ENCODE measurements around the gene ADRA2B. TPM values are rescaled to one million over a fixed set of nuclear protein-coding genes. Genes with fewer than 3 reads are reported as not detected.

Gene ADRA2B
- total RNA-seq, 1 experiment from 2014 or later = not detected

DNA sequence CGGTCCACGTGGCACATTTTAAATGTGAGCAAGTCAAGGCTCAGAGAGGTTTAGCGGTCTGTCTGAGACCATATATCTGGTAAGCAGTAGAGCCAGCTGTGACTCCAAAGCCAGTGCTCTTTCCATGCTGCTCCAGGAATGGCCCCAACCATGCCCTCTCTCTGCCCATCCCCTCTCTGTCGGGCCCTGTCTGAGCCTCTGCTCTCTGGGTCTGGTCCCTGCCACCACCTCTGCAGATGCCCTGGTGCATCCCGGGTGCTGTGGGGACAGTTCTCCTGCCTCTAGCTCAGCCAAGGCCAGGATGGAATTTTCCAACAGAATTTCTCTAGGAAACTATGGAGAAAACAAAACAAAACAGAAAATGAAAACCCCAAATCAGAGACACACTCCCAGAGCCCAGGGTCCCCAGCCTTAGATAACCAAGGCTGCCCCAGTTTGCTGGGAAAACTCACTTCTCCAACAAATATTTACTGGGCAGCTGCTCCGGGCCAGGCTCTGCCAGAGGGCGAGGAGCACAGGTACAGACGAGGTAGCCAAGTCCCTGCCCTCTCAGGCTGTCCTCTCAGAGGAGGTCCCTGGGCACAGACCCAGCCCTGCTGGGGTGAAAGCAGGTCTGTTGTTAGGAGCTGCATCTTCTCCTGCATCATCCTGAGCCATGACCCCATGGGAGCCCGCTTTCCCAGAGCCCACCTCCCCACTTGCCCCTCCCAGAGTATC lies 9.2 kb downstream of the ADRA2B start:
- Histone ChIP-seq H3K27me3 (replicated peaks; ENCODE audit: insufficient read depth, low read depth, low read length, poor library complexity) (no peaks in the 10 kb centered on the region), H3K9me3 (ENCODE audit: low read depth, low read length, poor library complexity, severe bottlenecking) (no peaks in the 10 kb centered on the region), H3K4me1 (ENCODE audit: insufficient read depth, low read length, poor library complexity, severe bottlenecking) (no peaks in the 10 kb centered on the region), H3K27ac (ENCODE audit: low read depth, low read length, poor library complexity, severe bottlenecking) (no peak overlapping the region), H3K4me3 (ENCODE audit: low read depth, low read length, poor library complexity, severe bottlenecking) (no peak overlapping the region), H3K36me3 (ENCODE audit: insufficient read depth, low read length, poor library complexity, severe bottlenecking) (no peaks in the 10 kb centered on the region)
- DNase-seq (ENCODE audit: low spot score) = no peak
- ChIA-PET POLR2A (ENCODE audit: low non-redundant PET) (no interaction called here), CTCF (no interaction called here)
- no TSS peak for BruUV-seq (replicated peaks)
- TF ChIP-seq EZH2 (IDR thresholded peaks at IDR 0.05; ENCODE audit: borderline replicate concordance, low read depth, low read length, poor library complexity, severe bottlenecking) = no peak
- TF ChIP-seq, protein P1, sequence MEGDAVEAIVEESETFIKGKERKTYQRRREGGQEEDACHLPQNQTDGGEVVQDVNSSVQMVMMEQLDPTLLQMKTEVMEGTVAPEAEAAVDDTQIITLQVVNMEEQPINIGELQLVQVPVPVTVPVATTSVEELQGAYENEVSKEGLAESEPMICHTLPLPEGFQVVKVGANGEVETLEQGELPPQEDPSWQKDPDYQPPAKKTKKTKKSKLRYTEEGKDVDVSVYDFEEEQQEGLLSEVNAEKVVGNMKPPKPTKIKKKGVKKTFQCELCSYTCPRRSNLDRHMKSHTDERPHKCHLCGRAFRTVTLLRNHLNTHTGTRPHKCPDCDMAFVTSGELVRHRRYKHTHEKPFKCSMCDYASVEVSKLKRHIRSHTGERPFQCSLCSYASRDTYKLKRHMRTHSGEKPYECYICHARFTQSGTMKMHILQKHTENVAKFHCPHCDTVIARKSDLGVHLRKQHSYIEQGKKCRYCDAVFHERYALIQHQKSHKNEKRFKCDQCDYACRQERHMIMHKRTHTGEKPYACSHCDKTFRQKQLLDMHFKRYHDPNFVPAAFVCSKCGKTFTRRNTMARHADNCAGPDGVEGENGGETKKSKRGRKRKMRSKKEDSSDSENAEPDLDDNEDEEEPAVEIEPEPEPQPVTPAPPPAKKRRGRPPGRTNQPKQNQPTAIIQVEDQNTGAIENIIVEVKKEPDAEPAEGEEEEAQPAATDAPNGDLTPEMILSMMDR (conservative IDR thresholded peaks at IDR 0.05; ENCODE audit: low read depth, low read length) = no peak
- intact Hi-C loops (cut with micrococcal nuclease; ENCODE audit: unreplicated experiment) = no loop called here

DNA sequence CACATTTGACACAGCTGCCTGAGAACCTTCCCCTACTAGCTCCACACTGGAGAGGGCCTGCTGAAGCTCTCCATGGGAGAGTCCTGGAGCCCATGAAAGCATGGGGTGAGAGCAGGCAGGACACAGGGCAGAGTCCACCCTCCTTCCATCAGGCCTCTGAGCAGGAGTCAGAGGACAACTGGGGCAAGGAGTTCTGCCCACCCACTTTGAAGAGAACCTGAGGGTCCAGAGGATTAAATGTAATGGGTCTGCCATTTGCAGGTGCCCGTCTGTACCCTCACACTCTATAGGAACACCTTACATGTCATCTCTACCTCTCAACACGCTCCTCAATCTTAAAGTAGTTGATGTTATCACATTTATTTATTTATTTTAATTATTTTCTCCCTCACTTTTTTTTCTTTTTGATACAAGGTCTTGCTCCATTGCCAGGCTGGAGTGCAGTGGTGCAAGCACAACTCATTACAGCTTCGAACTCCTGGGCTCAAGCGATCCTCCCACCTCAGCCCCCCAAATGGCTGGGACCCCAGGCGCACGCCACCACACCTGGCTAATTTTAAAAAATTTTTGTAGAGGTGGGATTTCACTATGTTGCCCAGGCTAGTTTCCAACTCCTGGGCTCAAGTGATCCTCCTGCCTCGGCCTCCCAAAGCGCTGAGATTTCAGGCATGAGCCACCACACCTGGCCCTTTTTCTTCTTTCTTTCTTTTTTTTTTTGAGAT lies 10.2 kb downstream of the ADRA2B start:
- Histone ChIP-seq H3K4me1 (ENCODE audit: insufficient read depth, low read length, poor library complexity, severe bottlenecking) (no peaks in the 10 kb centered on the region), H3K27me3 (replicated peaks; ENCODE audit: insufficient read depth, low read depth, low read length, poor library complexity) (no peaks in the 10 kb centered on the region), H3K4me3 (ENCODE audit: low read depth, low read length, poor library complexity, severe bottlenecking) (no peak overlapping the region), H3K36me3 (ENCODE audit: insufficient read depth, low read length, poor library complexity, severe bottlenecking) (no peaks in the 10 kb centered on the region), H3K9me3 (ENCODE audit: low read depth, low read length, poor library complexity, severe bottlenecking) (no peaks in the 10 kb centered on the region), H3K27ac (ENCODE audit: low read depth, low read length, poor library complexity, severe bottlenecking) (no peak overlapping the region)
- BruUV-seq (replicated peaks) = no TSS peak
- intact Hi-C loops (cut with micrococcal nuclease; ENCODE audit: unreplicated experiment) = no loop called here
- ChIA-PET CTCF (no interaction called here), POLR2A (ENCODE audit: low non-redundant PET) (no interaction called here)
- no peak for DNase-seq (ENCODE audit: low spot score)
- TF ChIP-seq, protein P1 (conservative IDR thresholded peaks at IDR 0.05; ENCODE audit: low read depth, low read length) = no peak
- no peak for TF ChIP-seq EZH2 (IDR thresholded peaks at IDR 0.05; ENCODE audit: borderline replicate concordance, low read depth, low read length, poor library complexity, severe bottlenecking)

DNA sequence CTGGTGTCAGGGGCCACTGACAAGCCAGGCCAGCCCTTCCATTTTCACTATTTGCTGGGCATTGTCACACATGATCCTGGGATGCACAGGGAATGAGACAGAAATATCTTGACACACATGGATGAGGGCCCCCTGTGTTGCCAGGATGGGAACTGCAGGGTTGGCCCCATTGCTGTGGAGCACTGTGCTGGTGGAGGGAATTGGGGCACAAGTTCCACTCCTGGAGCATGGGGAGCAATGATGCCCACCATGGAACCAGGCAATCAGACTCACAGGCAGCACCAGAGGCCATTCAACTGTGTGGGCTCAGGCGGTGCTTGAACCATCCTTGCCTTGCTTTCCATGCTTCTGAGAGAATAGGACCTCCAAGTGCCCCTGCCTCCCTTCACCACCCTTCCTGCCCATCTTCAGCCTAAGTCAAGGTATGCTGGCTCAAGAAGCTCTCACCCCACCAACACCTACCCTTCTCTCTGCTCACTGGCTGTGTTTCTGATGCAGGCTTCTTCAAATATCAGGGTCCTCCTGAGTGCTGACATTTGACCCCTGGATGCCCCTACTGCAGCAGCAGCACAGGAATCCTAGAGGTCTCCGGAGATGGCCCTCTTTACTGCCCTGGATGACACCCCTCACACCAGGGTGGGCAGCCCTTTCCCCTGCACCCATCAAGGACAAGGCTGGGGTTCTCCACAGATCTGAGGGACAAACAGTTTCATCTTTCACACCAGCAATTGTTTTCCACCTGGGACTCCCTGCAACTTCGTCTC lies 11.0 kb downstream of the ADRA2B start:
- DNase-seq (ENCODE audit: low spot score) = no peak
- no peaks in the 10 kb centered on the region for H3K36me3 ChIP-seq (ENCODE audit: insufficient read depth, low read length, poor library complexity, severe bottlenecking)
- H3K4me1 ChIP-seq (ENCODE audit: insufficient read depth, low read length, poor library complexity, severe bottlenecking) = no peaks in the 10 kb centered on the region
- no peak overlapping the region for H3K4me3 ChIP-seq (ENCODE audit: low read depth, low read length, poor library complexity, severe bottlenecking)
- BruUV-seq (replicated peaks) = no TSS peak
- TF ChIP-seq, protein P1 (conservative IDR thresholded peaks at IDR 0.05; ENCODE audit: low read depth, low read length) = no peak
- no peak for TF ChIP-seq EZH2 (IDR thresholded peaks at IDR 0.05; ENCODE audit: borderline replicate concordance, low read depth, low read length, poor library complexity, severe bottlenecking)
- intact Hi-C loops (cut with micrococcal nuclease; ENCODE audit: unreplicated experiment) = no loop called here
- CTCF ChIA-PET = no interaction called here
- POLR2A ChIA-PET (ENCODE audit: low non-redundant PET) = no interaction called here
- H3K27me3 ChIP-seq (replicated peaks; ENCODE audit: insufficient read depth, low read depth, low read length, poor library complexity) = no peaks in the 10 kb centered on the region
- no peaks in the 10 kb centered on the region for H3K9me3 ChIP-seq (ENCODE audit: low read depth, low read length, poor library complexity, severe bottlenecking)
- H3K27ac ChIP-seq (ENCODE audit: low read depth, low read length, poor library complexity, severe bottlenecking) = no peak overlapping the region
